GM19455 (cell line): ENCODE results near the gene OR2T27.
A peak's percentile ranks its signal among the peaks of the same experiment; 100 is the strongest.
"Not testable (repeated sequence)": the region's sequence is repeated elsewhere in the genome, so short reads cannot be mapped to it uniquely, and the experiment has no call there.

Source experiments
- ATAC-seq: cut with Tn5 transposase; IDR thresholded peaks from one replicate; pipeline ENCODE4 v1.9.1; 2021; ENCODE audit not compliant: unreplicated experiment

The OR2T27 gene

GRCh38 chr1:248655354-248655753, at the start of gene OR2T27:
Gene OR2T27 (minus strand): TSS chr1:248655528. CDS start chr1:248650884, 4,644 bp downstream.
- ATAC-seq = not testable (repeated sequence)

GRCh38 chr1:248704606-248705005, 49.3 kb upstream of the OR2T27 start:
- no peak for ATAC-seq

GRCh38 chr1:248703674-248704073, 48.3 kb upstream of the OR2T27 start:
- no peak for ATAC-seq

- no peak for ATAC-seq
Observed at GRCh38 chr1:248702714-248703113, 47.4 kb upstream of the OR2T27 start, which contains the start of gene OR14I1. Gene OR14I1 (minus strand): TSS chr1:248702766.

GRCh38 chr1:248699099-248699498, 43.8 kb upstream of the OR2T27 start:
- ATAC-seq = no peak

- ATAC-seq = no peak
Observed at GRCh38 chr1:248697907-248698306, 42.6 kb upstream of the OR2T27 start.

- ATAC-seq = no peak
Observed at GRCh38 chr1:248696774-248697173, 41.4 kb upstream of the OR2T27 start.

- no peak for ATAC-seq
Observed at GRCh38 chr1:248696261-248696660, 40.9 kb upstream of the OR2T27 start.

GRCh38 chr1:248695451-248696132, 40.3 kb upstream of the OR2T27 start:
- no peak for ATAC-seq

GRCh38 chr1:248691567-248692155, 36.3 kb upstream of the OR2T27 start:
- no peak for ATAC-seq

- ATAC-seq = peak; percentile 39
Observed at GRCh38 chr1:248688527-248689298, 33.4 kb upstream of the OR2T27 start.

GRCh38 chr1:248686815-248687214, 31.5 kb upstream of the OR2T27 start:
- ATAC-seq = peak; percentile 94

GRCh38 chr1:248681651-248682050, 26.3 kb upstream of the OR2T27 start:
- ATAC-seq = no peak

- ATAC-seq = no peak
Observed at GRCh38 chr1:248670003-248670402, 14.7 kb upstream of the OR2T27 start.

GRCh38 chr1:248663453-248664328, 8.4 kb upstream of the OR2T27 start:
- peak; percentile 97 for ATAC-seq

- ATAC-seq = not testable (repeated sequence)
Observed at GRCh38 chr1:248656797-248657196, 1.5 kb upstream of the OR2T27 start.

GRCh38 chr1:248648770-248649536, 6.4 kb downstream of the OR2T27 start:
- not testable (repeated sequence) for ATAC-seq

GRCh38 chr1:248645178-248645577, 10.2 kb downstream of the OR2T27 start, which contains the start of gene OR2T35:
Gene OR2T35 (minus strand): TSS chr1:248645278. CDS start chr1:248639258, 6,020 bp downstream.
- not testable (repeated sequence) for ATAC-seq

- ATAC-seq = peak; percentile 68
Observed at GRCh38 chr1:248642971-248643651, 12.2 kb downstream of the OR2T27 start.
